GM21360 (cell line): ENCODE data around the gene ZSWIM4.

Experiments used
- ATAC-seq: cut with Tn5 transposase; IDR thresholded peaks from one replicate; pipeline ENCODE4 v1.9.1; 2021; ENCODE audit warnings: mild to moderate bottlenecking, moderate library complexity; ENCODE audit not compliant: unreplicated experiment

The ZSWIM4 gene

GRCh38 chr19:13804830-13805683 is 9.8 kb downstream of the ZSWIM4 start:
- ATAC-seq: no peak

- no peak for ATAC-seq
Observed at GRCh38 chr19:13806728-13807127, 11.5 kb downstream of the ZSWIM4 start.

- ATAC-seq: no peak
Observed at GRCh38 chr19:13807421-13808021, 12.3 kb downstream of the ZSWIM4 start.

- no peak for ATAC-seq
Observed at GRCh38 chr19:13808856-13809255, 13.6 kb downstream of the ZSWIM4 start.

- ATAC-seq: no peak
Observed at GRCh38 chr19:13812544-13812943, 17.3 kb downstream of the ZSWIM4 start.

GRCh38 chr19:13813147-13813546 is 17.9 kb downstream of the ZSWIM4 start:
- ATAC-seq: no peak

- ATAC-seq: no peak
Observed at GRCh38 chr19:13814550-13814949, 19.3 kb downstream of the ZSWIM4 start.

GRCh38 chr19:13817018-13817614 is 21.9 kb downstream of the ZSWIM4 start:
- no peak for ATAC-seq

GRCh38 chr19:13817615-13818371 is 22.6 kb downstream of the ZSWIM4 start:
- no peak for ATAC-seq

GRCh38 chr19:13819238-13819637 is 24.0 kb downstream of the ZSWIM4 start:
- ATAC-seq: no peak

GRCh38 chr19:13821292-13821691 is 26.0 kb downstream of the ZSWIM4 start:
- ATAC-seq: no peak

GRCh38 chr19:13823256-13823655 is 28.0 kb downstream of the ZSWIM4 start:
- ATAC-seq: no peak

- ATAC-seq: no peak
Observed at GRCh38 chr19:13823901-13824300, 28.7 kb downstream of the ZSWIM4 start.

GRCh38 chr19:13824703-13825102 is 29.5 kb downstream of the ZSWIM4 start:
- ATAC-seq: no peak

GRCh38 chr19:13825489-13826441 is 30.5 kb downstream of the ZSWIM4 start:
- ATAC-seq: no peak

GRCh38 chr19:13826652-13827235 is 31.5 kb downstream of the ZSWIM4 start:
- ATAC-seq: no peak

- ATAC-seq: no peak
Observed at GRCh38 chr19:13827656-13828055, 32.4 kb downstream of the ZSWIM4 start.

- ATAC-seq: no peak
Observed at GRCh38 chr19:13830114-13830740, 35.0 kb downstream of the ZSWIM4 start.
